Measurements from ENCODE around the gene SMYD3.

SMYD3 gene

GRCh38 chr1:246128494-246129069 lies 378.5 kb downstream of the SMYD3 start:
- no peaks in the 10 kb centered on the region for H3K36me3 ChIP-seq (ENCODE audit: insufficient read depth, low read length)
- H3K9ac ChIP-seq (ENCODE audit: low read length), result no peak overlapping the region
- H3K4me1 ChIP-seq (ENCODE audit: insufficient read depth, low read length), result no peaks in the 10 kb centered on the region
- no peaks in the 10 kb centered on the region for H3K9me3 ChIP-seq (ENCODE audit: low read length)
- H3K4me3 ChIP-seq (ENCODE audit: low read depth in 1 of 2, low read length in 2 of 2), result no peak overlapping the region
- H3K27me3 ChIP-seq (ENCODE audit: control insufficient read depth in 1 of 2, insufficient read depth in 2 of 2, low read length in 2 of 2), result no peaks in the 10 kb centered on the region
- no peak overlapping the region for H3K27ac ChIP-seq (ENCODE audit: low read depth, low read length)

GRCh38 chr1:246126580-246126979 lies 380.5 kb downstream of the SMYD3 start:
- H3K4me3 ChIP-seq (ENCODE audit: low read depth in 1 of 2, low read length in 2 of 2), result no peak overlapping the region
- no peaks in the 10 kb centered on the region for H3K4me1 ChIP-seq (ENCODE audit: insufficient read depth, low read length)

GRCh38 chr1:246122071-246122470 lies 385.0 kb downstream of the SMYD3 start:
- no peak overlapping the region for H3K27ac ChIP-seq (ENCODE audit: low read depth, low read length)
- no peaks in the 10 kb centered on the region for H3K27me3 ChIP-seq (ENCODE audit: control insufficient read depth in 1 of 2, insufficient read depth in 2 of 2, low read length in 2 of 2)
- no peaks in the 10 kb centered on the region for H3K9me3 ChIP-seq (ENCODE audit: low read length)
- H3K4me3 ChIP-seq (ENCODE audit: low read depth in 1 of 2, low read length in 2 of 2), result no peak overlapping the region
- H3K9ac ChIP-seq (ENCODE audit: low read length), result no peak overlapping the region
- H3K36me3 ChIP-seq (ENCODE audit: insufficient read depth, low read length), result no peaks in the 10 kb centered on the region
- no peaks in the 10 kb centered on the region for H3K4me1 ChIP-seq (ENCODE audit: insufficient read depth, low read length)

More at GRCh38 chr1:246126580-246126979, 380.5 kb downstream of the SMYD3 start:
- Histone ChIP-seq H3K9me3 (ENCODE audit: low read length) (no peaks in the 10 kb centered on the region), H3K27me3 (ENCODE audit: control insufficient read depth in 1 of 2, insufficient read depth in 2 of 2, low read length in 2 of 2) (no peaks in the 10 kb centered on the region), H3K36me3 (ENCODE audit: insufficient read depth, low read length) (no peaks in the 10 kb centered on the region), H3K27ac (ENCODE audit: low read depth, low read length) (no peak overlapping the region), H3K9ac (ENCODE audit: low read length) (no peak overlapping the region)

- H3K27ac ChIP-seq (ENCODE audit: low read depth, low read length), result no peak overlapping the region
- no peak overlapping the region for H3K4me3 ChIP-seq (ENCODE audit: low read depth in 1 of 2, low read length in 2 of 2)
- no peaks in the 10 kb centered on the region for H3K36me3 ChIP-seq (ENCODE audit: insufficient read depth, low read length)
- no peaks in the 10 kb centered on the region for H3K27me3 ChIP-seq (ENCODE audit: control insufficient read depth in 1 of 2, insufficient read depth in 2 of 2, low read length in 2 of 2)
- no peak overlapping the region for H3K9ac ChIP-seq (ENCODE audit: low read length)
- H3K9me3 ChIP-seq (ENCODE audit: low read length), result no peaks in the 10 kb centered on the region
- H3K4me1 ChIP-seq (ENCODE audit: insufficient read depth, low read length), result no peaks in the 10 kb centered on the region
Measured at GRCh38 chr1:246121533-246121932, 385.5 kb downstream of the SMYD3 start.

GRCh38 chr1:246117066-246117791 lies 389.9 kb downstream of the SMYD3 start:
- Histone ChIP-seq H3K9me3 (ENCODE audit: low read length) (no peaks in the 10 kb centered on the region), H3K36me3 (ENCODE audit: insufficient read depth, low read length) (no peaks in the 10 kb centered on the region), H3K4me3 (ENCODE audit: low read depth in 1 of 2, low read length in 2 of 2) (no peak overlapping the region), H3K27me3 (ENCODE audit: control insufficient read depth in 1 of 2, insufficient read depth in 2 of 2, low read length in 2 of 2) (no peaks in the 10 kb centered on the region), H3K4me1 (ENCODE audit: insufficient read depth, low read length) (no peaks in the 10 kb centered on the region), H3K27ac (ENCODE audit: low read depth, low read length) (no peak overlapping the region), H3K9ac (ENCODE audit: low read length) (no peak overlapping the region)

GRCh38 chr1:246114369-246114768 lies 392.7 kb downstream of the SMYD3 start:
- no peak overlapping the region for H3K4me3 ChIP-seq (ENCODE audit: low read depth in 1 of 2, low read length in 2 of 2)
- H3K36me3 ChIP-seq (ENCODE audit: insufficient read depth, low read length), result no peaks in the 10 kb centered on the region
- H3K9ac ChIP-seq (ENCODE audit: low read length), result no peak overlapping the region
- H3K9me3 ChIP-seq (ENCODE audit: low read length), result no peaks in the 10 kb centered on the region
- no peaks in the 10 kb centered on the region for H3K27me3 ChIP-seq (ENCODE audit: control insufficient read depth in 1 of 2, insufficient read depth in 2 of 2, low read length in 2 of 2)
- H3K27ac ChIP-seq (ENCODE audit: low read depth, low read length), result no peak overlapping the region
- peaks cover 21% of the 10 kb centered on the region for H3K4me1 ChIP-seq (ENCODE audit: insufficient read depth, low read length)

GRCh38 chr1:246113555-246114095 lies 393.5 kb downstream of the SMYD3 start:
- Histone ChIP-seq H3K36me3 (ENCODE audit: insufficient read depth, low read length) (no peaks in the 10 kb centered on the region), H3K9ac (ENCODE audit: low read length) (no peak overlapping the region), H3K27me3 (ENCODE audit: control insufficient read depth in 1 of 2, insufficient read depth in 2 of 2, low read length in 2 of 2) (no peaks in the 10 kb centered on the region), H3K9me3 (ENCODE audit: low read length) (no peaks in the 10 kb centered on the region), H3K27ac (ENCODE audit: low read depth, low read length) (no peak overlapping the region), H3K4me1 (ENCODE audit: insufficient read depth, low read length) (peaks cover 21% of the 10 kb centered on the region), H3K4me3 (ENCODE audit: low read depth in 1 of 2, low read length in 2 of 2) (no peak overlapping the region)

- Histone ChIP-seq H3K27ac (ENCODE audit: low read depth, low read length) (no peak overlapping the region), H3K4me1 (ENCODE audit: insufficient read depth, low read length) (peaks cover 21% of the 10 kb centered on the region), H3K9me3 (ENCODE audit: low read length) (no peaks in the 10 kb centered on the region), H3K27me3 (ENCODE audit: control insufficient read depth in 1 of 2, insufficient read depth in 2 of 2, low read length in 2 of 2) (no peaks in the 10 kb centered on the region), H3K36me3 (ENCODE audit: insufficient read depth, low read length) (no peaks in the 10 kb centered on the region), H3K9ac (ENCODE audit: low read length) (no peak overlapping the region), H3K4me3 (ENCODE audit: low read depth in 1 of 2, low read length in 2 of 2) (no peak overlapping the region)
Measured at GRCh38 chr1:246111570-246111969, 395.5 kb downstream of the SMYD3 start.

- Histone ChIP-seq H3K4me1 (ENCODE audit: insufficient read depth, low read length) (peaks cover 21% of the 10 kb centered on the region), H3K9me3 (ENCODE audit: low read length) (no peaks in the 10 kb centered on the region), H3K4me3 (ENCODE audit: low read depth in 1 of 2, low read length in 2 of 2) (no peak overlapping the region), H3K36me3 (ENCODE audit: insufficient read depth, low read length) (no peaks in the 10 kb centered on the region), H3K27ac (ENCODE audit: low read depth, low read length) (no peak overlapping the region), H3K27me3 (ENCODE audit: control insufficient read depth in 1 of 2, insufficient read depth in 2 of 2, low read length in 2 of 2) (no peaks in the 10 kb centered on the region), H3K9ac (ENCODE audit: low read length) (no peak overlapping the region)
Measured at GRCh38 chr1:246110343-246111219, 396.5 kb downstream of the SMYD3 start.

GRCh38 chr1:246108278-246108925 lies 398.7 kb downstream of the SMYD3 start:
- Histone ChIP-seq H3K27ac (ENCODE audit: low read depth, low read length) (no peak overlapping the region), H3K4me3 (ENCODE audit: low read depth in 1 of 2, low read length in 2 of 2) (no peak overlapping the region), H3K36me3 (ENCODE audit: insufficient read depth, low read length) (no peaks in the 10 kb centered on the region), H3K9me3 (ENCODE audit: low read length) (no peaks in the 10 kb centered on the region), H3K9ac (ENCODE audit: low read length) (no peak overlapping the region), H3K27me3 (ENCODE audit: control insufficient read depth in 1 of 2, insufficient read depth in 2 of 2, low read length in 2 of 2) (no peaks in the 10 kb centered on the region), H3K4me1 (ENCODE audit: insufficient read depth, low read length) (peaks cover 21% of the 10 kb centered on the region)
